Fibroblast of pulmonary artery (primary cell): ENCODE data around the gene GREB1.

ENCODE experiments used
- DNase-seq: peaks from one replicate; pipeline ENCODE4 v3.0.0-alpha.2; 2010; ENCODE audit warnings: low read depth
- H3K4me3 ChIP-seq: replicated peaks from 2 replicates; pipeline ENCODE4 v1.5.1; 2011; ENCODE audit warnings: low read depth, mild to moderate bottlenecking, control low read depth, low read length, moderate library complexity
- CTCF ChIP-seq: IDR thresholded peaks from 2 replicates; pipeline ENCODE4 v1.5.1; 2011; ENCODE audit warnings: mild to moderate bottlenecking, control low read depth, low read length, inconsistent platforms; ENCODE audit errors: missing control alignments

Gene GREB1

DNA sequence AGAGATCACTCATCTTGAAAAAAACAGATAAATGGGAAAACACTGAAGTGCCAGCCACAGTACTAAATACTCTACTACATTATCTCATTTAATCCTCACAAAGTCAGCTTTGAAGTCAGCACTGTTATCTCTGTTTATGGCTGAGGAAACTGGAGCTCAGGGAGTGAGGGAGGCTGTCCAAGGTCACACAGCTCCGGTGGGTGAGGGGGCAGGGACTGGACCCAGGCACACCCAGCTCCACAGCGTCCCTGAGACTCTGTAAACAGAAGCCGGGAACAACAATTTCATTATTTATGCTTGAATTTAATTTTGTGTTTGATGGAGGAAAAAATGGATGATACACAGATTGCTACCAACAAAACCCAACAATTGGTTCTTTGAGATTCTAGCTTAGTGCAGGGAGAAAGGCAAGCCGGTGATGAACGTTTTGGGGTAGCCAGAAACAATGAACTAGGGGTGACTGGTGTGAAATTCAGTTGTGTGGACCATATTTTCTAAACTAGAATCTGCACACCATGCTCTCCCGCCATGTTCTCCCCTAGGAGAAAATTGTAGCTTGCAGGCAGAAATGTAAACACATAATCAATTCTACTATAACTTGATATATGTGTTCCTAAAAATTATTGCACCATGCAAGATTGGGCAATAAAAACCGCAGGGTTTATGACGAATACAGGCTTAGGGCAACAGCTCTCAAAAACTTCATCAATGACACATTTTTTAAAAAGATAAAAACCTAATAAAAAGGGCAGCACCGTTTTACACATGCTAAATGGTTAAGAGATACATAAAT is at the start of gene GREB1:
GREB1 (plus strand) TSS at position 768 of the 793 bp plus-strand sequence. CDS start 22,570 bp downstream, outside the sequence.
- no peak within 1 kb of the TSS for H3K4me3 ChIP-seq
- no peak for TF ChIP-seq CTCF
- peak; percentile 9 for DNase-seq

DNA sequence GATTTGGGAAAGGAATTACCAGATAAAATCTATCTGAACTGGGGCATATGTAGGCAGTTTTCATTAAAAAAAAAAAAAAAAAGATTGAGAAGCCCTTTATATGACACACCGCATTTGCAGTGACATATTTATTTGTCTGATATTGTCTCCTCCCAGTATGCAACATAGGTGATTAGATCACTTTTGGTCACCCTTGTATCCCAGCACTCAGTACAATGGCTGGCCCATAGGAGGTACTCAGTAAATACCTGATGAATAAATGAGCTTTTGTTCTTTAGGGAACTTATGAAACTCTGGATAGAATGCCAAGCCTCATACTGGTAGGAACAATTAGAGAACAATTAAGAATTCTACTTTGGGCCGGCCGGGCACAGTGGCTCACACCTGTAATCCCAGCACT is 45.0 kb upstream of the GREB1 start:
- no peak overlapping the region for H3K4me3 ChIP-seq
- no peak for TF ChIP-seq CTCF
- DNase-seq, result no peak

GRCh38 chr2:11490194-11490593 is 43.7 kb upstream of the GREB1 start:
- DNase-seq, result no peak
- no peak for TF ChIP-seq CTCF

GRCh38 chr2:11491348-11491933 is 42.4 kb upstream of the GREB1 start:
- DNase-seq, result no peak
- TF ChIP-seq CTCF, result no peak
- H3K4me3 ChIP-seq, result no peak overlapping the region

More at GRCh38 chr2:11490194-11490593, 43.7 kb upstream of the GREB1 start:
- H3K4me3 ChIP-seq, result no peak overlapping the region

- no peak for TF ChIP-seq CTCF
- DNase-seq, result no peak
Measured at GRCh38 chr2:11492244-11492643, 41.6 kb upstream of the GREB1 start.

GRCh38 chr2:11492720-11493119 is 41.1 kb upstream of the GREB1 start:
- H3K4me3 ChIP-seq, result no peak overlapping the region
- TF ChIP-seq CTCF, result no peak
- no peak for DNase-seq

More at GRCh38 chr2:11492244-11492643, 41.6 kb upstream of the GREB1 start:
- no peak overlapping the region for H3K4me3 ChIP-seq
